IMR-90 (cell line): ENCODE results near the gene AKAP6. TPM values are rescaled to one million over a fixed set of nuclear protein-coding genes. Genes with fewer than 3 reads are reported as not detected.

ENCODE experiments used
- ATAC-seq: fragments of 200-7000 bp; cut with Tn5 transposase; 2 replicates; pipeline ENCODE4 v1.9.1; 2020; ENCODE audit warnings: low read depth, mild to moderate bottlenecking, moderate library complexity
- BruUV-seq: library from RNA; stranded (reverse); fragments of 400-500 nt; replicated peaks from 2 replicates; lab custom pipeline; 2021; lab: Mats Ljungman, UMichigan
- CTCF ChIA-PET: fragments of 300-600 bp; formaldehyde crosslinking; extraction: SDS; loops from one replicate; lab custom pipeline; 2021; ENCODE audit warnings: antibody characterized with exemption; lab: Yijun Ruan, JAX
- POLR2A ChIA-PET: fragments of 300-600 bp; sonication (Branson Sonifier 250); formaldehyde crosslinking; loops from one replicate; lab custom pipeline; 2022; ENCODE audit warnings: antibody characterized with exemption; ENCODE audit not compliant: unreplicated experiment; lab: Charles Lee
- DNase-seq: peaks from one replicate; pipeline ENCODE4 v3.0.0; 2013
- H2AFZ ChIP-seq: replicated peaks from 2 replicates; pipeline ENCODE3; 2013; ENCODE audit warnings: low read length, mild to moderate bottlenecking; ENCODE audit not compliant: poor library complexity
- H2AK5ac ChIP-seq: 2 replicates; pipeline ENCODE4 v1.6.1; 2013; ENCODE audit warnings: low read depth, low read length, inconsistent platforms
- H2AK9ac ChIP-seq: replicated peaks from 2 replicates; pipeline ENCODE3; 2013; ENCODE audit warnings: mild to moderate bottlenecking, low read depth, low read length, moderate library complexity; ENCODE audit not compliant: poor library complexity
- H2BK120ac ChIP-seq: 2 replicates; pipeline ENCODE4 v1.6.1; 2013; ENCODE audit warnings: low read depth, low read length, inconsistent platforms
- H2BK15ac ChIP-seq: 3 replicates; pipeline ENCODE4 v1.6.1; 2013; ENCODE audit warnings: low read depth, low read length, inconsistent platforms
- H2BK20ac ChIP-seq: 2 replicates; pipeline ENCODE4 v1.6.1; 2013; ENCODE audit warnings: low read depth, mild to moderate bottlenecking, inconsistent platforms, low read length, moderate library complexity
- H2BK5ac ChIP-seq: 2 replicates; pipeline ENCODE4 v1.6.1; 2013; ENCODE audit warnings: mild to moderate bottlenecking, low read depth, low read length, inconsistent platforms; ENCODE audit not compliant: poor library complexity, severe bottlenecking
- H3K14ac ChIP-seq: replicated peaks from 2 replicates; pipeline ENCODE4 v1.6.1; 2013; ENCODE audit warnings: low read depth, low read length, inconsistent platforms
- H3K18ac ChIP-seq: 2 replicates; pipeline ENCODE4 v1.6.1; 2013; ENCODE audit warnings: low read depth, low read length, control low read depth
- H3K23ac ChIP-seq: 2 replicates; pipeline ENCODE4 v1.6.1; 2013; ENCODE audit warnings: low read depth, low read length, inconsistent platforms
- H3K27ac ChIP-seq: 2 replicates; pipeline ENCODE4 v1.5.1; 2013; ENCODE audit warnings: mild to moderate bottlenecking, control low read depth, low read length; ENCODE audit not compliant: insufficient read depth
- H3K27me3 ChIP-seq: 2 replicates; pipeline ENCODE4 v1.6.1; 2013; ENCODE audit warnings: low read length; ENCODE audit not compliant: control insufficient read depth, insufficient read depth
- H3K36me3 ChIP-seq: 2 replicates; pipeline ENCODE4 v1.6.1; 2013; ENCODE audit warnings: low read length, mixed read lengths; ENCODE audit not compliant: control insufficient read depth, insufficient read depth
- H3K4ac ChIP-seq: 2 replicates; pipeline ENCODE4 v1.6.1; 2013; ENCODE audit warnings: low read depth, low read length, inconsistent platforms
- H3K4me1 ChIP-seq: 2 replicates; pipeline ENCODE4 v1.6.1; 2013; ENCODE audit warnings: low read length, mixed read lengths; ENCODE audit not compliant: control insufficient read depth, insufficient read depth
- H3K4me2 ChIP-seq: 2 replicates; pipeline ENCODE4 v1.6.1; 2013; ENCODE audit warnings: low read depth, mild to moderate bottlenecking, control low read depth, low read length, moderate library complexity
- H3K4me3 ChIP-seq: 2 replicates; pipeline ENCODE4 v1.5.1; 2013; ENCODE audit warnings: low read depth, mild to moderate bottlenecking, control low read depth, low read length, moderate library complexity; ENCODE audit not compliant: insufficient read depth
- H3K56ac ChIP-seq: 2 replicates; pipeline ENCODE4 v1.6.1; 2013; ENCODE audit warnings: low read length, inconsistent platforms; ENCODE audit not compliant: insufficient read depth; ENCODE audit errors: extremely low read depth
- H3K79me1 ChIP-seq, 2 experiments: 2 replicates each; pipeline ENCODE4 v1.6.1; 2013; ENCODE audit warnings: low read length in 2 of 2, inconsistent platforms in 1 of 2, low read depth in 1 of 2
- H3K9ac ChIP-seq: 2 replicates; pipeline ENCODE4 v1.6.1; 2013; ENCODE audit warnings: low read depth, low read length, control low read depth
- H3K9me1 ChIP-seq: 2 replicates; pipeline ENCODE4 v1.6.1; 2013; ENCODE audit warnings: low read length, inconsistent platforms; ENCODE audit not compliant: insufficient read depth
- H3K9me3 ChIP-seq: 2 replicates; pipeline ENCODE4 v1.6.1; 2013; ENCODE audit warnings: low read length; ENCODE audit not compliant: control insufficient read depth, insufficient read depth
- H4K20me1 ChIP-seq: 2 replicates; pipeline ENCODE4 v1.6.1; 2013; ENCODE audit warnings: low read length, inconsistent platforms; ENCODE audit not compliant: insufficient read depth
- H4K5ac ChIP-seq: 2 replicates; pipeline ENCODE4 v1.6.1; 2013; ENCODE audit warnings: mild to moderate bottlenecking, low read depth, low read length, control low read depth
- H4K8ac ChIP-seq, 2 experiments: 2 replicates each; pipeline ENCODE4 v1.6.1; 2013; ENCODE audit warnings: low read depth in 2 of 2, low read length in 2 of 2, control low read depth in 1 of 2, inconsistent platforms in 1 of 2
- H4K91ac ChIP-seq: 2 replicates; pipeline ENCODE4 v1.6.1; 2013; ENCODE audit warnings: low read depth, low read length, inconsistent platforms; ENCODE audit not compliant: insufficient read depth
- WGBS, 2 experiments: methylation state at CpG; one replicate each; pipeline versions ENCODE4 v1.1.5 to v1.1.7; 2013; ENCODE audit warnings: missing lambda C conversion rate in 2 of 2; ENCODE audit not compliant: insufficient read length in 1 of 2; ENCODE audit errors: extremely low coverage in 2 of 2; 5-methylcytosine and 5-hydroxymethylcytosine counted together
- dilution Hi-C: fragments of 300-500 bp; cut with HindIII; formaldehyde crosslinking; loops from one replicate; pipeline ENCODE4 v1.14.3; 2018; ENCODE audit warnings: low sequenced_read_pairs; ENCODE audit not compliant: unreplicated experiment
- in situ Hi-C: fragments of 300-500 bp; cut with MboI; formaldehyde crosslinking; loops from 3 replicates; pipeline ENCODE4 v1.14.3; 2019; ENCODE audit warnings: low sequenced_read_pairs, inconsistent platforms, mixed read lengths
- intact Hi-C: fragments of 100-400 bp; cut with micrococcal nuclease; formaldehyde crosslinking; loops from 2 replicates; pipeline ENCODE4 v1.10.0; 2022
- polyA plus RNA-seq, 3 experiments: library from polyadenylated mRNA; depleted of rRNA; stranded (reverse); fragments of >200 nt; gene quantifications; 2 replicates each; pipeline ENCODE4 v1.2.3, GENCODE V29; 2012; ENCODE audit warnings: low replicate concordance in 1 of 3
- total RNA-seq: library from RNA; depleted of rRNA; stranded (reverse); fragments of >200 nt; gene quantifications from 2 replicates; pipeline ENCODE4 v1.2.3, GENCODE V29; 2012
- TF ChIP-seq, protein P1 (sequence below): fragments of 150-350 bp; IDR thresholded peaks from 2 replicates; pipeline ENCODE4 v1.6.1; 2017; ENCODE audit warnings: mild to moderate bottlenecking, antibody characterized with exemption, low read length, low read depth

The AKAP6 gene
- total and polyA plus RNA-seq, 2 of the 4 experiments (the other 2 are of a cell fraction), result 0.22 to 1.6 TPM

- Histone ChIP-seq H3K9me3 (no peaks in the 10 kb centered on the region), H3K36me3 (no peaks in the 10 kb centered on the region), H4K8ac (no peak overlapping the region), H2BK120ac (no peak overlapping the region), H2BK5ac (no peak overlapping the region), H4K20me1 (no peaks in the 10 kb centered on the region), H3K4ac (no peak overlapping the region), H3K27ac (no peak overlapping the region), H2AK5ac (no peak overlapping the region), H3K4me2 (no peak overlapping the region), H3K27me3 (no peaks in the 10 kb centered on the region), H4K91ac (no peak overlapping the region), H3K56ac (no peak overlapping the region), H2BK15ac (no peak overlapping the region), H3K14ac (no peak overlapping the region), H3K23ac (no peak overlapping the region), H3K9me1 (no peaks in the 10 kb centered on the region), H2BK20ac (no peak overlapping the region), H3K4me1 (peaks cover 2% of the 10 kb centered on the region), H2AK9ac (no peak overlapping the region), H4K5ac (no peak overlapping the region), H3K18ac (no peak overlapping the region), H3K9ac (no peak overlapping the region), H3K79me1 (no peaks in the 10 kb centered on the region), H3K4me3 (no peak overlapping the region), H2AFZ (no peak overlapping the region)
- dilution Hi-C loops, result no loop called here
- no CpG with 5 or more reads among the region's 2 CpGs for WGBS, 2 experiments
- ChIA-PET CTCF (no interaction called here), POLR2A (no interaction called here)
- no TSS peak for BruUV-seq
- in situ Hi-C loops, result no loop called here
- DNase-seq, result no peak
- TF ChIP-seq, protein P1, sequence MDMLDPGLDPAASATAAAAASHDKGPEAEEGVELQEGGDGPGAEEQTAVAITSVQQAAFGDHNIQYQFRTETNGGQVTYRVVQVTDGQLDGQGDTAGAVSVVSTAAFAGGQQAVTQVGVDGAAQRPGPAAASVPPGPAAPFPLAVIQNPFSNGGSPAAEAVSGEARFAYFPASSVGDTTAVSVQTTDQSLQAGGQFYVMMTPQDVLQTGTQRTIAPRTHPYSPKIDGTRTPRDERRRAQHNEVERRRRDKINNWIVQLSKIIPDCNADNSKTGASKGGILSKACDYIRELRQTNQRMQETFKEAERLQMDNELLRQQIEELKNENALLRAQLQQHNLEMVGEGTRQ, result no peak
- ATAC-seq, result no peak
- intact Hi-C loops, result no loop called here
Measured at GRCh38 chr14:32603992-32604565, 275.0 kb downstream of the AKAP6 start.
